ENCODE data around the gene ALKBH6. TPM values are rescaled to one million over a fixed set of nuclear protein-coding genes. Genes with fewer than 3 reads are reported as not detected.

ALKBH6 gene
- total RNA-seq, 1 experiment from 2014 or later, result 32.5 TPM

GRCh38 chr19:36028313-36029041 is 14.5 kb upstream of the ALKBH6 start:
- Histone ChIP-seq H2BK5ac (ENCODE audit: insufficient read length, low read length) (no peak overlapping the region), H4K20me1 (ENCODE audit: control insufficient read depth, insufficient read depth, insufficient read length) (no peaks in the 10 kb centered on the region), H2BK15ac (ENCODE audit: low read depth, low read length) (no peak overlapping the region), H3K18ac (ENCODE audit: insufficient read length, low read depth, low read length) (no peak overlapping the region), H4K91ac (ENCODE audit: insufficient read length, low read depth, low read length) (no peak overlapping the region), H3K79me1 (ENCODE audit: insufficient read depth, low read depth, low read length, poor library complexity, severe bottlenecking) (no peaks in the 10 kb centered on the region), H3K9me3 (ENCODE audit: control insufficient read depth, low read depth, low read length) (no peaks in the 10 kb centered on the region), H3K14ac (ENCODE audit: insufficient read depth, low read length) (no peak overlapping the region), H3K4ac (ENCODE audit: low read depth, low read length) (no peak overlapping the region), H2BK20ac (ENCODE audit: low read depth, low read length, poor library complexity, severe bottlenecking) (no peak overlapping the region), H3K79me2 (ENCODE audit: insufficient read depth, low read length) (no peaks in the 10 kb centered on the region), H3K27ac (ENCODE audit: insufficient read length, low read depth, low read length) (no peak overlapping the region), H3K23me2 (ENCODE audit: insufficient read length, low read depth, low read length, poor library complexity, severe bottlenecking) (peaks cover 10% of the 10 kb centered on the region), H2BK12ac (ENCODE audit: insufficient read length, low read depth, low read length) (no peak overlapping the region), H2AFZ (ENCODE audit: low read length) (no peak overlapping the region), H4K8ac (replicated peaks; ENCODE audit: insufficient read length, low read depth, low read length) (no peak overlapping the region), H3T11ph (ENCODE audit: low read length) (no peak overlapping the region), H3K27me3 (ENCODE audit: insufficient read depth, low read length) (no peaks in the 10 kb centered on the region), H3K23ac (ENCODE audit: insufficient read length, low read depth, low read length) (no peak overlapping the region), H2AK5ac (ENCODE audit: insufficient read length, low read length) (no peak overlapping the region), H3K4me2 (ENCODE audit: insufficient read depth, insufficient read length, low read length) (no peak overlapping the region), H3K9ac (ENCODE audit: extremely low read depth, insufficient read length, low read length) (no peak overlapping the region), H2BK120ac (ENCODE audit: low read depth, low read length, poor library complexity, severe bottlenecking) (no peak overlapping the region), H3K4me1 (ENCODE audit: insufficient read depth, low read length) (no peaks in the 10 kb centered on the region; the same call in 1 of the 2 replicates), H3K56ac (ENCODE audit: insufficient read length, low read depth, low read length) (no peak overlapping the region), H4K5ac (ENCODE audit: insufficient read length, low read depth, low read length) (no peak overlapping the region)
- no CpG with 5 or more reads among the region's 10 CpGs for WGBS (ENCODE audit: extremely low coverage, insufficient read length, low lambda C conversion rate)
- H3K4me3 Mint-ChIP-seq, result no peak overlapping the region
- peaks cover 2% of the 10 kb centered on the region for H3K27me3 Mint-ChIP-seq (ENCODE audit: low read depth)
- no peak for TF ChIP-seq CTCF (conservative IDR thresholded peaks at IDR 0.05)
- peaks cover 3 to 4% of the 10 kb centered on the region in 2 experiments; a peak in 3 of 4 replicates for H3K4me1 Mint-ChIP-seq
- H3K36me3 Mint-ChIP-seq (ENCODE audit: insufficient read depth in 1 of 3, low read depth in 3 of 3), result peaks cover 6 to 32% (median 31%) of the 10 kb centered on the region in 3 experiments
- DNase-seq, result no peak
- no peaks in the 10 kb centered on the region; a peak in 1 of 5 replicates for H3K9me3 Mint-ChIP-seq
- H3K27ac Mint-ChIP-seq, result peak overlapping the region in 1 of 3 experiments; percentile 31; a peak in 2 of 7 replicates

Data from H9 (cell line).